PC-9 (cell line): ENCODE results near the gene CGRRF1. TPM values are rescaled to one million over a fixed set of nuclear protein-coding genes. Genes with fewer than 3 reads are reported as not detected.

ENCODE experiments used
- Bru-seq: library from RNA; stranded (reverse); fragments of 400-500 nt; gene quantifications from one replicate; lab custom pipeline; 2021; lab: Mats Ljungman, UMichigan
- BruChase-seq, 2 experiments: library from RNA; stranded (reverse); fragments of 400-500 nt; gene quantifications; one replicate each; lab custom pipeline; 2021; lab: Mats Ljungman, UMichigan
- BruUV-seq: library from RNA; stranded (reverse); fragments of 400-500 nt; replicated peaks from 2 replicates; lab custom pipeline; 2021; lab: Mats Ljungman, UMichigan
- CTCF ChIA-PET: fragments of 300-600 bp; sonication (Branson Sonifier 250); formaldehyde crosslinking; loops from one replicate; lab custom pipeline; 2022; ENCODE audit warnings: antibody characterized with exemption; lab: Charles Lee
- POLR2A ChIA-PET: fragments of 300-600 bp; sonication (Branson Sonifier 250); formaldehyde crosslinking; loops from one replicate; lab custom pipeline; 2022; ENCODE audit warnings: antibody characterized with exemption; ENCODE audit not compliant: unreplicated experiment; lab: Charles Lee
- DNase-seq, 2 experiments: peaks; one replicate each; pipeline versions ENCODE4 v3.0.0 to v3.0.0-alpha.2; 2015 to 2022; ENCODE audit warnings: mixed read lengths in 1 of 2
- H2AFZ ChIP-seq: fragments of 200-600 bp; sonication (generic); 2 replicates; pipeline ENCODE4 v1.8.1; 2017; ENCODE audit warnings: antibody characterized with exemption
- H3F3A ChIP-seq: fragments of 200-600 bp; sonication (generic); 2 replicates; pipeline ENCODE4 v1.8.1; 2017; ENCODE audit warnings: antibody characterized with exemption, mild to moderate bottlenecking, low read depth; ENCODE audit not compliant: insufficient read depth
- H3K27ac ChIP-seq: fragments of 200-600 bp; sonication (generic); 2 replicates; pipeline ENCODE4 v1.6.1; 2016; ENCODE audit warnings: mixed run types
- H3K27me3 ChIP-seq: fragments of 200-600 bp; sonication (generic); 2 replicates; pipeline ENCODE4 v1.6.1; 2016; ENCODE audit warnings: low read depth, mixed run types; ENCODE audit not compliant: insufficient read depth
- H3K36me3 ChIP-seq: fragments of 200-600 bp; sonication (generic); 2 replicates; pipeline ENCODE4 v1.6.1; 2016; ENCODE audit warnings: low read depth, mixed run types
- H3K4me1 ChIP-seq: fragments of 200-600 bp; sonication (generic); replicated peaks from 2 replicates; pipeline ENCODE4 v1.6.1; 2016; ENCODE audit warnings: mixed run types; ENCODE audit not compliant: insufficient read depth
- H3K4me2 ChIP-seq: fragments of 200-600 bp; sonication (generic); 2 replicates; pipeline ENCODE4 v1.6.1; 2017; ENCODE audit warnings: mixed run types
- H3K4me3 ChIP-seq: fragments of 200-600 bp; sonication (generic); 2 replicates; pipeline ENCODE4 v1.6.1; 2016; ENCODE audit warnings: mixed run types
- H3K79me2 ChIP-seq: fragments of 200-600 bp; sonication (generic); 2 replicates; pipeline ENCODE4 v1.6.1; 2017; ENCODE audit warnings: low read depth, mixed run types
- H3K9me2 ChIP-seq: fragments of 200-600 bp; sonication (generic); 2 replicates; pipeline ENCODE4 v1.8.1; 2017; ENCODE audit warnings: mild to moderate bottlenecking; ENCODE audit not compliant: insufficient read depth
- H3K9me3 ChIP-seq: fragments of 200-600 bp; sonication (generic); 2 replicates; pipeline ENCODE4 v1.8.1; 2016; ENCODE audit warnings: low read depth; ENCODE audit not compliant: insufficient read depth
- H4K20me1 ChIP-seq: fragments of 200-600 bp; sonication (generic); 2 replicates; pipeline ENCODE4 v1.8.1; 2017; ENCODE audit not compliant: insufficient read depth
- CTCF ChIP-seq: fragments of 200-600 bp; sonication (generic); conservative IDR thresholded peaks from 2 replicates; pipeline ENCODE4 v1.6.1; 2017; ENCODE audit warnings: mixed run types, antibody characterized with exemption, mild to moderate bottlenecking, moderate library complexity
- EZH2 ChIP-seq: fragments of 200-600 bp; sonication (generic); IDR thresholded peaks from 2 replicates; pipeline ENCODE4 v1.8.0; 2017; ENCODE audit warnings: antibody characterized with exemption, low read depth
- intact Hi-C: fragments of 100-400 bp; cut with micrococcal nuclease; formaldehyde crosslinking; loops from one replicate; pipeline ENCODE4 v1.10.0; 2022; ENCODE audit not compliant: unreplicated experiment
- long read RNA-seq: library from polyadenylated mRNA; stranded (forward); transcript quantifications from one replicate; pipeline ENCODE4 v2.0.0, GENCODE V29; 2022
- total RNA-seq: library from RNA; stranded (reverse); gene quantifications from 2 replicates; pipeline ENCODE4 v1.2.3, GENCODE V29; 2021

Gene CGRRF1
- 10.3 and 11.3 TPM in 2 replicates for total RNA-seq
- percentile 68 among the genes with signal in this experiment for Bru-seq, nascent RNA
- BruChase-seq, experiment 1, labeled RNA remaining after a 2-hour chase: percentile 63 among the genes with signal in this experiment
- BruChase-seq, experiment 2, labeled RNA remaining after a 6-hour chase: percentile 53 among the genes with signal in this experiment
- long read RNA-seq, transcript CGRRF1-201 (6 exons, 2,057 nt): major isoform, 37 of 47 reads
- long read RNA-seq, partial matches to known transcripts: 1 of 47 reads
- long read RNA-seq, other reads (novel, unspliced or antisense): 9 of 47 reads

- BruUV-seq: no TSS peak
- DNase-seq: peak; percentile 92 to 98
- H3F3A ChIP-seq: no peaks in the 10 kb centered on the region
- peak within 1 kb of the TSS; percentile 99 for H2AFZ ChIP-seq
- H3K4me3 ChIP-seq: peak within 1 kb of the TSS; percentile 79
- peaks cover 4% of the 10 kb centered on the region; the same call in 1 of the 2 replicates for H3K9me3 ChIP-seq
- H3K27ac ChIP-seq: no peak within 1 kb of the TSS
- POLR2A ChIA-PET: interaction anchor here (0.5 to 0.9 kb wide), 8 partner anchors 13 to 1814 kb away, joined by 3 to 6 read pairs (median 5); partner anchors contain the start of genes ERO1A, SOCS4 and WDHD1
- TF ChIP-seq CTCF (peak; percentile 79), EZH2 (no peak)
- H3K79me2 ChIP-seq: peaks cover 24% of the 10 kb centered on the region
- H4K20me1 ChIP-seq: no peaks in the 10 kb centered on the region
- H3K4me1 ChIP-seq: peaks cover 9% of the 10 kb centered on the region
- intact Hi-C loops: loop anchor here (2.0 to 10.0 kb wide), 3 partner anchors 21 to 295 kb away; partner anchors contain the start of gene GMFB
- H3K36me3 ChIP-seq: no peaks in the 10 kb centered on the region
- no peaks in the 10 kb centered on the region for H3K9me2 ChIP-seq
- CTCF ChIA-PET: interaction anchor here (0.6 to 0.8 kb wide), 4 partner anchors 22 to 310 kb away, joined by 3 to 6 read pairs (median 6); no protein-coding TSS in a partner anchor
- no peaks in the 10 kb centered on the region for H3K27me3 ChIP-seq
- H3K4me2 ChIP-seq: peak within 1 kb of the TSS; percentile 77
These were observed at the start of gene CGRRF1 for GRCh38 chr14:54509546-54510501. TSS of gene CGRRF1 (plus strand) at chr14:54509906. CDS start at chr14:54509960, 54 bp downstream.

GRCh38 chr14:54462048-54462447 lies 47.7 kb upstream of the CGRRF1 start:
- intact Hi-C loops: no loop called here
- no peak overlapping the region for H2AFZ ChIP-seq
- H3F3A ChIP-seq: no peaks in the 10 kb centered on the region
- no peak for TF ChIP-seq CTCF
- TF ChIP-seq EZH2: no peak
- ChIA-PET CTCF (interaction anchor here (0.6 kb wide), 1 partner anchor 1942 kb away, joined by 5 read pairs; no protein-coding TSS in a partner anchor), POLR2A (no interaction called here)
- no peaks in the 10 kb centered on the region for H3K27me3 ChIP-seq
- H4K20me1 ChIP-seq: no peaks in the 10 kb centered on the region
- DNase-seq: no peak
- no peaks in the 10 kb centered on the region for H3K4me1 ChIP-seq
- no peak overlapping the region for H3K4me2 ChIP-seq
- no peaks in the 10 kb centered on the region for H3K9me2 ChIP-seq
- H3K79me2 ChIP-seq: no peaks in the 10 kb centered on the region
- H3K36me3 ChIP-seq: no peaks in the 10 kb centered on the region
- H3K27ac ChIP-seq: no peak overlapping the region
- peaks cover 9% of the 10 kb centered on the region; the same call in 1 of the 2 replicates for H3K9me3 ChIP-seq
- no TSS peak for BruUV-seq
- H3K4me3 ChIP-seq: no peak overlapping the region

- Histone ChIP-seq H3K4me1 (no peaks in the 10 kb centered on the region), H2AFZ (no peak overlapping the region), H3F3A (no peaks in the 10 kb centered on the region), H3K4me3 (no peak overlapping the region), H3K79me2 (no peaks in the 10 kb centered on the region), H3K27me3 (no peaks in the 10 kb centered on the region), H3K4me2 (no peak overlapping the region), H3K9me2 (no peaks in the 10 kb centered on the region), H3K9me3 (0 out of 2 replicates have a peak, but pooled peaks cover 5% of the 10 kb centered on the region), H3K36me3 (no peaks in the 10 kb centered on the region), H3K27ac (no peak overlapping the region), H4K20me1 (no peaks in the 10 kb centered on the region)
- no peak for TF ChIP-seq EZH2
- TF ChIP-seq CTCF: no peak
- no peak for DNase-seq
- intact Hi-C loops: no loop called here
- CTCF ChIA-PET: no interaction called here
- no TSS peak for BruUV-seq
- POLR2A ChIA-PET: no interaction called here
These were observed 44.1 kb upstream of the CGRRF1 start for GRCh38 chr14:54465654-54466053.
